HG03103 (cell line): ENCODE data around the gene MUC4.

Source experiments
- ATAC-seq: cut with Tn5 transposase; IDR thresholded peaks from one replicate; pipeline ENCODE4 v1.9.1; 2021; ENCODE audit warnings: low read depth; ENCODE audit not compliant: unreplicated experiment

MUC4 gene

GRCh38 chr3:195763843-195764825, 47.6 kb downstream of the MUC4 start:
- ATAC-seq: no peak

GRCh38 chr3:195763076-195763830, 48.5 kb downstream of the MUC4 start:
- ATAC-seq: no peak

- no peak for ATAC-seq
These were observed 49.1 kb downstream of the MUC4 start for GRCh38 chr3:195762611-195763010.

GRCh38 chr3:195762249-195762585, 49.5 kb downstream of the MUC4 start:
- no peak for ATAC-seq

- no peak for ATAC-seq
These were observed 50.0 kb downstream of the MUC4 start for GRCh38 chr3:195761567-195762248.

GRCh38 chr3:195761123-195761566, 50.6 kb downstream of the MUC4 start:
- ATAC-seq: no peak

GRCh38 chr3:195760345-195761122, 51.2 kb downstream of the MUC4 start:
- no peak for ATAC-seq

- ATAC-seq: no peak
These were observed 52.9 kb downstream of the MUC4 start for GRCh38 chr3:195758721-195759353.

- ATAC-seq: no peak
These were observed 53.9 kb downstream of the MUC4 start for GRCh38 chr3:195757827-195758226.

GRCh38 chr3:195757438-195757770, 54.3 kb downstream of the MUC4 start:
- ATAC-seq: no peak

- ATAC-seq: no peak
These were observed 55.7 kb downstream of the MUC4 start for GRCh38 chr3:195755791-195756676.

- ATAC-seq: no peak
These were observed 56.3 kb downstream of the MUC4 start for GRCh38 chr3:195755391-195755790.

- ATAC-seq: no peak
These were observed 56.8 kb downstream of the MUC4 start for GRCh38 chr3:195754906-195755305.

GRCh38 chr3:195754141-195754540, 57.6 kb downstream of the MUC4 start:
- no peak for ATAC-seq

GRCh38 chr3:195753581-195753980, 58.1 kb downstream of the MUC4 start:
- no peak for ATAC-seq

GRCh38 chr3:195752546-195753331, 59.0 kb downstream of the MUC4 start:
- no peak for ATAC-seq

GRCh38 chr3:195752066-195752465, 59.7 kb downstream of the MUC4 start:
- no peak for ATAC-seq

GRCh38 chr3:195751560-195751959, 60.2 kb downstream of the MUC4 start:
- ATAC-seq: no peak
